Hepatocyte (in vitro differentiated cells): ENCODE data around the gene SEMA3G. TPM values are rescaled to one million over a fixed set of nuclear protein-coding genes. Genes with fewer than 3 reads are reported as not detected.

ENCODE experiments used
- DNase-seq: peaks from one replicate; pipeline ENCODE4 v3.0.0-alpha.2; 2016; ENCODE audit warnings: low spot score
- H2AFZ ChIP-seq: fragments of 200-600 bp; sonication (generic); 2 replicates; pipeline ENCODE4 v1.6.0; 2016; ENCODE audit warnings: antibody characterized with exemption, mild to moderate bottlenecking
- H3K27ac ChIP-seq: fragments of 200-600 bp; sonication (generic); 2 replicates; pipeline ENCODE4 v1.5.1; 2016; ENCODE audit warnings: mild to moderate bottlenecking
- H3K27me3 ChIP-seq: fragments of 200-600 bp; sonication (generic); 2 replicates; pipeline ENCODE4 v1.6.1; 2016
- H3K36me3 ChIP-seq: fragments of 200-600 bp; sonication (generic); replicated peaks from 2 replicates; pipeline ENCODE4 v1.5.1; 2016; ENCODE audit warnings: low read depth; ENCODE audit not compliant: insufficient read depth
- H3K4me1 ChIP-seq: fragments of 200-600 bp; sonication (generic); 2 replicates; pipeline ENCODE4 v1.5.1; 2016; ENCODE audit warnings: mild to moderate bottlenecking, moderate library complexity; ENCODE audit not compliant: insufficient read depth
- H3K4me2 ChIP-seq: fragments of 200-600 bp; sonication (generic); 2 replicates; pipeline ENCODE4 v1.6.0; 2016
- H3K4me3 ChIP-seq: fragments of 200-600 bp; sonication (generic); 2 replicates; pipeline ENCODE4 v1.5.1; 2016; ENCODE audit warnings: mild to moderate bottlenecking
- H3K79me2 ChIP-seq: fragments of 200-600 bp; sonication (generic); 2 replicates; pipeline ENCODE4 v1.6.0; 2017; ENCODE audit warnings: mild to moderate bottlenecking
- H3K9me2 ChIP-seq: fragments of 200-600 bp; sonication (generic); replicated peaks from 2 replicates; pipeline ENCODE4 v1.6.0; 2017; ENCODE audit warnings: mild to moderate bottlenecking; ENCODE audit not compliant: insufficient read depth
- H3K9me3 ChIP-seq: fragments of 200-600 bp; sonication (generic); 2 replicates; pipeline ENCODE4 v1.5.1; 2016; ENCODE audit warnings: low read depth, mild to moderate bottlenecking
- H4K20me1 ChIP-seq: fragments of 200-600 bp; sonication (generic); 2 replicates; pipeline ENCODE4 v1.6.0; 2016; ENCODE audit warnings: mild to moderate bottlenecking; ENCODE audit not compliant: insufficient read depth, poor library complexity, severe bottlenecking
- EZH2 ChIP-seq: fragments of 200-600 bp; sonication (generic); IDR thresholded peaks from 2 replicates; pipeline ENCODE4 v1.6.1; 2016; ENCODE audit warnings: antibody characterized with exemption, mild to moderate bottlenecking, borderline replicate concordance
- EZH2phosphoT487 ChIP-seq: fragments of 200-600 bp; sonication (generic); IDR thresholded peaks from one replicate; pipeline ENCODE4 v1.6.1; 2018; ENCODE audit warnings: antibody characterized with exemption, mild to moderate bottlenecking, low read depth, moderate library complexity; ENCODE audit not compliant: unreplicated experiment, severe bottlenecking
- WGBS: methylation state at CpG from one replicate; pipeline ENCODE4 v1.1.6; 2016; ENCODE audit warnings: low lambda C conversion rate; ENCODE audit errors: missing lambda C conversion rate; 5-methylcytosine and 5-hydroxymethylcytosine counted together
- polyA plus RNA-seq: library from polyadenylated mRNA; unstranded; fragments of >200 nt; fragmentation: Nextera tagmentation; extraction: Ambion mirVana; gene quantifications from 2 replicates; pipeline ENCODE4 v1.2.1, GENCODE V29; 2016
- total RNA-seq: library from RNA; depleted of rRNA; stranded (reverse); fragments of >200 nt; gene quantifications from 2 replicates; pipeline ENCODE4 v1.2.3, GENCODE V29; 2014
- TF ChIP-seq, protein P1 (sequence below): fragments of 200-600 bp; sonication (generic); IDR thresholded peaks from 2 replicates; pipeline ENCODE4 v1.5.1; 2016; ENCODE audit warnings: antibody characterized with exemption, mild to moderate bottlenecking; ENCODE audit not compliant: poor library complexity

SEMA3G gene
- total and polyA plus RNA-seq, 2 experiments from 2014 or later = 0.48 to 3.8 TPM

- H3K27ac ChIP-seq = no peak overlapping the region
- 91% methylated on average over 16 of the region's 16 CpGs for WGBS
Measured at GRCh38 chr3:52442409-52443267, 2.3 kb downstream of the SEMA3G start.

DNA sequence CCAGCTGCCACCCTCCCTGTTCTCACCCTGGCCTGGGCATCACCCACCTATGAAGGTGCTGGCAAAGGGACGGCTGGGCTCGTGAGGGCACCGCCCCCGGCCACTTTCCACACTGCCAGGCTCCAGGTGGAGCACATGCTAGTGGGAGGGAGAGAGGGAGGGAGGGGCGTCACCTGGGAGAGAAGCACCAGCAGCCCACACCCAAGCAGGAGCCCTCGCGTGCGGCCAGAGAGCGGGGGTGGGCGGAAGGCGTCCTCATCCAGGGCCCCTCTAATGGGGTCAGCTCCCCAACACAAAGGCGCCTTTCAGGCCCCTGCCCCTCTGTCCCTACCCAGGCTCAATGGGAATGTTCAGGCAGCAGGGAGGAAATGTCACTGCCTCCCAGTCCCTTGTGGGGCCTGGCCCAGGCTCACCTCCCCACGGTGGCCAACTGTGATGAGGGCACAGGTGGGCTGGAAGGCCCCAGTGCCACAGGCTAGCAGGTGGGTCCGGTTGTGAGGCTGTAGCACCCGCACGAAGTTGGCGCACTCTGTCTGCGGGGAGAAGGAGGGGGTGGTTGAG, 3.1 kb downstream of the SEMA3G start:
- Histone ChIP-seq H3K27ac (no peak overlapping the region), H4K20me1 (no peaks in the 10 kb centered on the region), H3K4me1 (no peaks in the 10 kb centered on the region), H3K4me3 (no peak overlapping the region), H3K36me3 (no peaks in the 10 kb centered on the region), H3K9me2 (no peaks in the 10 kb centered on the region), H3K4me2 (no peak overlapping the region), H3K27me3 (no peaks in the 10 kb centered on the region), H2AFZ (no peak overlapping the region), H3K79me2 (no peaks in the 10 kb centered on the region), H3K9me3 (no peaks in the 10 kb centered on the region)
- TF ChIP-seq, protein P1, sequence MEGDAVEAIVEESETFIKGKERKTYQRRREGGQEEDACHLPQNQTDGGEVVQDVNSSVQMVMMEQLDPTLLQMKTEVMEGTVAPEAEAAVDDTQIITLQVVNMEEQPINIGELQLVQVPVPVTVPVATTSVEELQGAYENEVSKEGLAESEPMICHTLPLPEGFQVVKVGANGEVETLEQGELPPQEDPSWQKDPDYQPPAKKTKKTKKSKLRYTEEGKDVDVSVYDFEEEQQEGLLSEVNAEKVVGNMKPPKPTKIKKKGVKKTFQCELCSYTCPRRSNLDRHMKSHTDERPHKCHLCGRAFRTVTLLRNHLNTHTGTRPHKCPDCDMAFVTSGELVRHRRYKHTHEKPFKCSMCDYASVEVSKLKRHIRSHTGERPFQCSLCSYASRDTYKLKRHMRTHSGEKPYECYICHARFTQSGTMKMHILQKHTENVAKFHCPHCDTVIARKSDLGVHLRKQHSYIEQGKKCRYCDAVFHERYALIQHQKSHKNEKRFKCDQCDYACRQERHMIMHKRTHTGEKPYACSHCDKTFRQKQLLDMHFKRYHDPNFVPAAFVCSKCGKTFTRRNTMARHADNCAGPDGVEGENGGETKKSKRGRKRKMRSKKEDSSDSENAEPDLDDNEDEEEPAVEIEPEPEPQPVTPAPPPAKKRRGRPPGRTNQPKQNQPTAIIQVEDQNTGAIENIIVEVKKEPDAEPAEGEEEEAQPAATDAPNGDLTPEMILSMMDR = no peak
- TF ChIP-seq EZH2phosphoT487 (no peak), EZH2 (no peak)
- DNase-seq = peak; percentile 3
- 91% methylated on average over 16 of the region's 18 CpGs for WGBS

More at GRCh38 chr3:52442409-52443267, 2.3 kb downstream of the SEMA3G start:
- Histone ChIP-seq H3K9me3 (no peaks in the 10 kb centered on the region), H3K4me2 (no peak overlapping the region), H3K9me2 (no peaks in the 10 kb centered on the region), H3K4me1 (no peaks in the 10 kb centered on the region), H4K20me1 (no peaks in the 10 kb centered on the region), H3K36me3 (no peaks in the 10 kb centered on the region), H3K79me2 (no peaks in the 10 kb centered on the region), H3K4me3 (no peak overlapping the region), H2AFZ (no peak overlapping the region), H3K27me3 (no peaks in the 10 kb centered on the region)
- TF ChIP-seq, protein P1 = no peak
- TF ChIP-seq EZH2phosphoT487 (no peak), EZH2 (no peak)
- DNase-seq = no peak

DNA sequence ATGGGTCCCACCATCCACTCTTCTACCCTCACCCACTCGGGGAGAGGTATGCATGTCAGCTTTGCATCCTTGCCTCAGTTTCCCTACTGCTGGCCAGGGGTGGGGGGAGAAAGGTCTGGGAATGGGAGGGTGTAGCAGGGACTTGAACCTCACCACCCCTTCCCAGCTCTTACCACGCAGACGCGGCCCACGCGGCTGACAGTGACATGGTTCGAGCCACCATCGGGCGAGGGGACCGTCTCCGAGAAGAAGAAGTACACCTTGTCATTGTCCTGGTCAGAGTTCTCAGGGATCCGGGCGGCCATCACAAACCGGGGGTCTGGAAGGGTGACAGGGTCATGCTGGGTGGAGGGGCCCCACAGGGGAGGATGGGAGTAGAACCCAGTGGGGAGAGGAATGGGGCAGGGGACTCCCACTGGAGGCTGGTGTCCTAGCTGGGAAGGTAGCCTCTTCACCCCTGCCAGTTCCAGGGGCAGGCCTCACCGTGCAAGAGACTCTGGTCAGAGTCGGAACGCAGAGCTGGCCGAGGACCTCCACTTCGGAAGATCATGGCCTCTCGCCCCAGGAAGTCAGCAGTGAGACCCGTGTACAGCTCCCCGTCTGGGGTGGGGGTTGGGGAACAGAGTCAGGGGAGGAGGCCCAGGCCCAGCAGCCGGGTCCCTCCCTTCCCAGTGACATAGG, 3.7 kb downstream of the SEMA3G start:
- no peaks in the 10 kb centered on the region for H3K9me3 ChIP-seq
- H3K27me3 ChIP-seq = no peaks in the 10 kb centered on the region
- H3K27ac ChIP-seq = no peak overlapping the region
- no peaks in the 10 kb centered on the region for H3K36me3 ChIP-seq
- TF ChIP-seq, protein P1 = no peak
- TF ChIP-seq EZH2phosphoT487 (no peak), EZH2 (no peak)
- no peak overlapping the region for H2AFZ ChIP-seq
- H3K9me2 ChIP-seq = no peaks in the 10 kb centered on the region
- no peak for DNase-seq
- 97% methylated on average over 20 of the region's 23 CpGs for WGBS
- H3K4me2 ChIP-seq = no peak overlapping the region
- no peak overlapping the region for H3K4me3 ChIP-seq
- no peaks in the 10 kb centered on the region for H4K20me1 ChIP-seq
- H3K4me1 ChIP-seq = no peaks in the 10 kb centered on the region
- H3K79me2 ChIP-seq = no peaks in the 10 kb centered on the region
